T-helper 22 cell (primary cell): Measurements from ENCODE around the gene SLC25A47.
"Not testable (repeated sequence)": the region's sequence is repeated elsewhere in the genome, so short reads cannot be mapped to it uniquely, and the experiment has no call there.

Experiments used
- DNase-seq: peaks from one replicate; pipeline ENCODE4 v3.0.0-alpha.2; 2020; ENCODE audit warnings: low read depth

The SLC25A47 gene

GRCh38 chr14:100327128-100327527 lies 4.0 kb downstream of the SLC25A47 start:
- DNase-seq: no peak

- DNase-seq: no peak
Observed at GRCh38 chr14:100328495-100329163, 5.5 kb downstream of the SLC25A47 start.

- no peak for DNase-seq
Observed at GRCh38 chr14:100329233-100330006, 6.3 kb downstream of the SLC25A47 start.

- DNase-seq: no peak
Observed at GRCh38 chr14:100330007-100330344, 6.8 kb downstream of the SLC25A47 start.

- DNase-seq: no peak
Observed at GRCh38 chr14:100330388-100330931, 7.3 kb downstream of the SLC25A47 start.

GRCh38 chr14:100332071-100332639 lies 9.0 kb downstream of the SLC25A47 start:
- no peak for DNase-seq

GRCh38 chr14:100332797-100333196 lies 9.7 kb downstream of the SLC25A47 start:
- DNase-seq: no peak

- DNase-seq: no peak
Observed at GRCh38 chr14:100333311-100333710, 10.2 kb downstream of the SLC25A47 start.

GRCh38 chr14:100333827-100334226 lies 10.7 kb downstream of the SLC25A47 start:
- DNase-seq: no peak

- no peak for DNase-seq
Observed at GRCh38 chr14:100334904-100335303, 11.8 kb downstream of the SLC25A47 start.

GRCh38 chr14:100336618-100337530 lies 13.7 kb downstream of the SLC25A47 start:
- DNase-seq: no peak

- DNase-seq: no peak
Observed at GRCh38 chr14:100339766-100340422, 16.8 kb downstream of the SLC25A47 start.

GRCh38 chr14:100340423-100340813 lies 17.3 kb downstream of the SLC25A47 start:
- DNase-seq: no peak

- DNase-seq: no peak
Observed at GRCh38 chr14:100341301-100342031, 18.3 kb downstream of the SLC25A47 start.

- DNase-seq: no peak
Observed at GRCh38 chr14:100342195-100342594, 19.1 kb downstream of the SLC25A47 start.

GRCh38 chr14:100342826-100343225 lies 19.7 kb downstream of the SLC25A47 start:
- not testable (repeated sequence) for DNase-seq

GRCh38 chr14:100344657-100345056 lies 21.5 kb downstream of the SLC25A47 start:
- DNase-seq: not testable (repeated sequence)

GRCh38 chr14:100345711-100346110 lies 22.6 kb downstream of the SLC25A47 start:
- no peak for DNase-seq

- no peak for DNase-seq
Observed at GRCh38 chr14:100346306-100347091, 23.4 kb downstream of the SLC25A47 start.

GRCh38 chr14:100348253-100348729 lies 25.2 kb downstream of the SLC25A47 start:
- no peak for DNase-seq
